SIG-M5 treated with dmso at 0.1 percent for 504 hours (cell line): ENCODE results near the gene ING5.
"Not testable (repeated sequence)": the region's sequence is repeated elsewhere in the genome, so short reads cannot be mapped to it uniquely, and the experiment has no call there.

Experiments
- DNase-seq: peaks from one replicate; lab custom pipeline; 2025; ENCODE audit not compliant: unreplicated experiment; lab: John Stamatoyannopoulos, UW

The ING5 gene

DNA sequence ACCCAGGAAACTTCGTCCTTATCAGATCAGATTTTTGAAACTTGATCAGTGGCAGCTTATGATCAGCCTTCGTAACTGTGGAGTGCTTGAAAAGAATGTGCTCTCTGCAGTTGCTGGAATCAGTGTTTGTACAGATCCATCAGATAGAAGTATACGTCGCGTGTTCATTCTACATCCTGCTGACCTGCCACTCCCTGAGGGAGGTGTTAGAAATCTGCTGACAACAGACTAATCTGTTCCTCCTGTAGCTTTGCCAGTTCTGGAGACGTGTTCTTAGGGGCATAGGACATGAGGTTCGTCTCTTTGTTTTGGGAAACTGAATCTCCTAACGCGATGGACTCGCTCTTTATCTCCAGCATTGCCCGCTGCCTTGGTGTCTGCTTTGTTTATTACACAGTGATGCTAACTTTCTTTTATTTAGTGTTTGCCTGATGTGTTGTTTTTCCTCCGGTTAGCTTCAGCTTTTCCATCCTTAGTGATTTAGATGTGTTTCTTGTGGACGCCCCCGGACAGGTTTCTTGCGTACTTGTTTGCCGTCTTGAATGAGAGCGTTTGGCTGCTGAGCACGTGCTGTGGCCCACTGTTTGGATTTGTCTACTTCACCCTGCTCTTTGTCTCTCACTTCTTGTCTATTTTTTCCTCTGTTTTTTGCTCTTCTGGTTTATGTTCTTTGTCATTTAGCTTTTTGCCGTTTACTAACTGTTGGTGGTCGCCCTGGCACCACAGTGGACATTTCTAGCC lies 57.4 kb downstream of the ING5 start:
- DNase-seq: no peak

DNA sequence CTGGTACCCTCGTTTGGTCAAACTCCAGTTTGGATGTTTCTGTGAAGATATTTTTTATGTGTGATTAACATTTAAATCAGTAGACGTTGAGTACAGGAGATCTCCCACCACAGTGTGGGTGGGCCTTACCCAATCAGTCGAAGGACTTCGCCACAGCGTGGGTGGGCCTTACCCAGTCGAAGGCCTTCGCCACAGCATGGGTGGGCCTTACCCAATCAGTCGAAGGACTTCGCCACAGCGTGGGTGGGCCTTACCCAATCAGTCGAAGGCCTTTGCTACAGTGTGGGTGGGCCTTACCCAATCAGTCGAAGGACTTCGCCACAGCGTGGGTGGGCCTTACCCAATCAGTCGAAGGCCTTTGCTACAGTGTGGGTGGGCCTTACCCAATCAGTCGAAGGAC lies 58.1 kb downstream of the ING5 start:
- DNase-seq: not testable (repeated sequence)

DNA sequence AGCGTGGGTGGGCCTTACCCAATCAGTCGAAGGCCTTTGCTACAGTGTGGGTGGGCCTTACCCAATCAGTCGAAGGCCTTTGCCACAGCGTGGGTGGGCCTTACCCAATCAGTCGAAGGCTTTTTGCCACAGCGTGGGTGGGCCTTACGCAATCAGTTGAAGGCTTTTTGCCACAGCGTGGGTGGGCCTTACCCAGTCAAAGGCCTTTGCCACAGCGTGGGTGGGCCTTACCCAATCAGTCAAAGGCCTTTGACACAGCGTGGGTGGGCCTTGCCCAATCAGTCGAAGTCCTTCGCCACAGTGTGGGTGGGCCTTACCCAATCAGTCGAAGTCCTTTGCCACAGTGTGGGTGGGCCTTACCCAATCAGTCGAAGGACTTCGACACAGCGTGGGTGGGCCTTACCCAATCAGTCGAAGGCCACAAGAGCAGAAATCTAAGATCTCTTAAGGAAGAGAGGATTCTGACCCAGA lies 58.5 kb downstream of the ING5 start:
- no peak for DNase-seq

DNA sequence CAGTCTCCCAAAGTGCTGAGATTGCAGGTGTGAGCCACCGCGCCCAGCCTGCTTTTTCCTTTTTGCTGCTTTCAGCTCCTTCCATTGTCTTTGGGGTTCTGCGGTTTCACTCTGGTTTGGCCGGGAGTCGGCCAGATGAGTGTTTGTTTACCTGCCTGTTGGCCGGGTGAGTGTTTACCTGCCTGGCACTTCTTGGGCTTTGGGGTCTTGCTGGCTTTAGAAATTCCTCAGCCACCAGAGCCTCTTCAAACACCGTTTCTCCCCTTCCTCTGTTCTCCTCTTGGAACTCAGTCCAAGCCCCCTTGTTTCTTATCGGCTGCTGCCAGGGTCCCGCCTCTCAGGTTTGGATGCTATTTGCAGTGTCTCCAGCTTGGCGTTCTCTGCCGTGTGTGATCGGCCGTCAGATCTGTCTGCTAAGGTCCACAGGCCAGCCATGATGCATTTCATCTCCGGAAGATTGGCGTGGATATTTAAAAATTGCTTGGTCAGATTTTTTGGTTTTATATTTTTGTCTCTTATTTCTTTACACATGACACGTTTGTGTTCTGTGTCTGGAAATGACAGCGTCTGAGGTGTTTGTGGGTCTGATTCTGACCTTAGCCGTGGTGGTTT lies 60.6 kb downstream of the ING5 start:
- no peak for DNase-seq

DNA sequence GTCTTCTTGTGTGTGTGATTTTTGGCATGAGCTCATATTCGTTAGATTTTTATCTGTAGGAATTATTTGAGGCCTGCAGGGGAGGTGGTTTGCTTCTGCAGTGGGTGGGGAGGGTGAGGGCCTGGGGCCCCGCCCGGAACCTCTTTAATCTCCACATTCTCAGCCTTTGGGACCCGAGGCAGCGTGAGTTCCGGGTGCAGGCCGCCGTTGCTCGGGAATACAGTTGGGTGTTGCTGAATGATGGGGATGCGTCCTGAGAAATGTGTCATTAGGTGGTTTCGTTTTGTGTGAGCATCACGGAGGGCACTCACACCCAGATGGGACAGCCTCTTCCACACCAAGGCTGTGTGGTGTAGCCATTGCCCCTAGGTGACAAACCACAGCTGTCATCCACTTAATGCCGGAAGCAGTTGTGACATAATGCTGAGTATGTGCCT lies 61.1 kb downstream of the ING5 start:
- no peak for DNase-seq

DNA sequence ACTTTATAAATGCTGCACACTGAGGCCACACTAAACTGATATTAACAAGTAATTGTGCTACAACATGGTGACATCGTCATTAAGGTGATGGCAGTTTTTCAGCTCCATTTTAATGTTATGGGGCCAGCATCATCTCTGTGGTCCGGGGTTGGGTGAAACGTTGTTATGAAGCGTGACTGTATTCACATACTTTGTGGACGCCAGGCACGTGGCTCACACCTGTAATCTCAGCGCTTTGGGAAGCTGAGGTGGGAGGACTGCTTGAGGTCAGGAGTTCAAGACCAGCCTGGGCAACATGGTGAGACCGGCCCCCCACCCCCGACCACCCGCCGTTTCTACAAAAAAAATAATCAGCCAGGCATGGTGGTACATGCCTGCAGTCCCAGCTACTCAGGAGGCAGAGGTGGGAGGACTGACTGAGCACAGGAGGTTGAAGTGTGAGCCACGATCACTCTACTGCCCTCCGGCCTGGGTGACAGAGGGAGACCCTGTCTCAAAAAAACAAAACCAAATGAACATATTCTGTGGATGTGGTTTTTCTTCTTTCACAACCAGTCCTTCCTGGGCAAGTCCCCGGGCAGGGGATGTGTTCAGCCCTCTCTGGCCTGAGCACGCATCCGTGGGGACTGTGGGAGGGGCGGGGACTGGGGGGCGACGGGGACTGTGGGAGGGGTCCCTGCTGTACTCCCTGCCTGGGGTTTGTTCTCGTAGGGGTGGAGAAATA lies 61.9 kb downstream of the ING5 start:
- no peak for DNase-seq

DNA sequence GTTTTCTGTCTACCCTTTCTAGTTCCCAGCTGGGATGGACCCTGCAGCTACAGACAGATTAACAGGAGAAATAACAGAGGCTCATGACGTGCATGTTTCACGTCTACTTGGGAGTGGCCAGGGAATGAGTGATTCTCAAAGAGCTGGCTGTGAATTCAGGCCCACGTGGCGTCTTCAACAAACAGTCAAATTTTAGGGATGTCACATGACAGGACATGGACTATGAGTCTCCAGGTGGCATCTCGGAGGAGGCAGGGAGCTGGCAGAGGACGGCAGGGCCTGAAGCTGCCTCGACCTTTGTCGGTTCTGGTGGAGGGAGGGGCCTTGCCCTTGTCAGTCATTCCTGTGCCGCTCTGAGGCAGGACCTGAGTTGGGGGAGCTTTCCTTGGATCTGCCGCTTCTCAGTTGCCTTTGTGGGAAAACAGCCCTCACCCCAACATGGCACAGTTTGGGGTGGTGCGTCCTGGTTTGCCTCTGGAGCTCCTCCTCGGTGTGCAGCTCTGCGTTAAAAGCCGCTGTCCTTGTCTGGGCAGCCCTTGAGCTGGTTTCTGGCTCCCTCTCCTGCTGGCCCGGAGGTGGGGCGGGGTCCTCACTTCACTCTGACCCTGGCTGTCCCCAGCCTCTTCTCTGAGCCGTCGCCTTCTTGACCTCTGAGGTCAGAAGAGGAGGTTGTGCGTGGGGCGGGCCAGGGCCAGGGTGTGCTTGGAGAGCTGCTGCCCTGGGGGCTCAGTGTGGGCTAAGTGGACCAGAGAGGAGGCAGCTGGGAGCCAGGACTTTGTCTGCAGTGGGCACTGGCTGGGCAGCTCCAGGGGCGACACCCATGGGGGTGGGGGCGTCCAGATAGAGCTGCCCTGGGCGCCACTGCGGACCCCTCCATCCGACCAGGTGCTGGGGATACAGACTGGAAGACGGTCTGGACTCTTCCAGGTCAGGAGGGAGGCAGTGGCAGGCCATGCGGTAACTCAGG lies 62.7 kb downstream of the ING5 start:
- no peak for DNase-seq

DNA sequence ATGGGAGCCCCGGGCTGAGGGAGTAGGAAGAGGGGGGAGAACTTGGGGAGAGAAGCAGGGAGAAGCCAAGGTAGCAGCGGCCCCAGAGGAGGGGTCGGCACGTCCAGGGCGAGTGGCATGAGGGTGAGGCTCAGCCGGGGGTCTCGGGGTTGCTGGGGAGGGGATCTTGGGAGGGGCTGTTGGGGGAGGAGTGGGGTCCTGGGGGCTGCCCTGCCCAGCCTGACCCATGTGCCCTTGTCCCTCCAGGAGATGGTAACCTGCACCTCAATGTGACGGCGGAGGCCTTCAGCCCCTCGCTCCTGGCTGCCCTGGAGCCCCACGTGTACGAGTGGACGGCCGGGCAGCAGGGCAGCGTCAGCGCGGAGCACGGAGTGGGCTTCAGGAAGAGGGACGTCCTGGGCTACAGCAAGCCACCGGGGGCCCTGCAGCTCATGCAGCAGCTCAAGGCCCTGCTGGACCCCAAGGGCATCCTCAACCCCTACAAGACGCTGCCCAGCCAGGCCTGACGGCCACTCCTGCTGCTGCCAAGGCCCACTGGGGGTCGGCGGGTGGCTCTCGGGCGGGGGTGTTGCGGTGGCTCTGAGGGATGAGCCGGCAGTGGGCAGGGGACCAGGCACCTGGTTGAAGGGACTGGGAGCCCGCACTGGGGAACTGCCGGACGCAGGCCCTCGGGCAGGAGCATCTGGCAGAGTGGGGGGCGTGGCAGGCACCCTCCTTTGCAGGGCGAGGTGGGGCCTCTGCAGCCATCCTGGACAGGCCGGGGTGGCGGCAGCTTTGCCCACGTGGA lies 65.8 kb downstream of the ING5 start:
- no peak for DNase-seq

DNA sequence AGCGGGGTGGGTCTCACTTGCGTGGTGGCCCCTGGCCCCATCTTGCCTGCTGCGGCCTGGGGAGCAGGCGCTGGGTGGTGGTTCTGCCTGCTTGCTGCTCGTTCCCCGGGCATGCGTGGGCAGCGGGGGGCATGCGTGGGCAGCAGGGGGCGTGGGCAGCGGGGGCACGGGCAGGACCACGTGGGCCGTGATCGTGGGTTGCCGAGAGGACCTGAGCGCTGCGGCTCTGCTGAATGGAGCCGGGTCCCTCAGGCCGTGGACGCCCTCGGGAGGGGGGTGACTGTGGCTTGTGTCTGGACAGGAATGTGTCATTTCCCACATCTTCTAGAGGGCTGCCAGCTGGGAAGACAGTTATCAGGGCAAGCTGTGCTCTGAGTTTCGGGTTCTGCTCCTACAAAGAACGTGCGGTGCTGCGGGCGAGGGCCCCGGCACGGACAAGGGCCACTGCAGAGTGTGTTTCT lies 66.4 kb downstream of the ING5 start:
- no peak for DNase-seq

DNA sequence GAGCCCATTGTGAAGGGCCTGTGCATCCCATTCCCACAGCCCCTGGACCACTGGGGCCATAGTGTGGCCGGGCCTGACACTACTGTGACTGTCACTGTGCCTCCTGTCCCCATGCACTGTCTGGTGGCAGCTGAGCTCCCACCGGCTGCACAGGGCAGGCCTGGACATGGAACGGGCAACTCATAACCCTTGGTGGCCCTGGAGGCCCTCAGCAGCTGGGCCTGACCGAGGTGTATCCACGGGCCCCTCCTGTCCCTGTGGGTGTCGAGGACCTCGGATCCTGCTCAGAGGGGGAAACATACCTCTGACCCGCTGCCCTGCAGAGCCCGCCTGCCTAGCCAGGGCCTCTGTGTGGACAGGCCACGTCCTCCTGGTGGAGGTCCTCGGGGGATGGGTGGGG lies 67.0 kb downstream of the ING5 start:
- DNase-seq: no peak

DNA sequence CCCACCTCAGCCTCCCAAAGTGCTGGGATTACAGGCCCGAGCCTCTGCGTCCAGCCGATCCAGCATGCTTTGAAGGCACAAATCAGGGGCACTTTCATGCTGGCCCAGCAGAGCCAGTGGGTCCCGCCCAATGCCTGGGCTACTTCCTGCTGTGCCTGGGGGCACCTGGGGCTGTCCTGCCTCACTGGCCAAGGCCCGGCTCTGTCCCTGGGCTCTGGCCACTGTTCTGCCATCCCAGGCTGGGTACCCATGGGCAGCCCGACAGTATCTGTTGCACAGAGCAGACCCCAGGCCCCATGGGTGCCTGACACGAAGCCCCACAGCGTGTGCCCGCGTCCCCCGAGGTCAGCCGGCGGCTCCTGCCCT lies 68.0 kb downstream of the ING5 start:
- DNase-seq: no peak

DNA sequence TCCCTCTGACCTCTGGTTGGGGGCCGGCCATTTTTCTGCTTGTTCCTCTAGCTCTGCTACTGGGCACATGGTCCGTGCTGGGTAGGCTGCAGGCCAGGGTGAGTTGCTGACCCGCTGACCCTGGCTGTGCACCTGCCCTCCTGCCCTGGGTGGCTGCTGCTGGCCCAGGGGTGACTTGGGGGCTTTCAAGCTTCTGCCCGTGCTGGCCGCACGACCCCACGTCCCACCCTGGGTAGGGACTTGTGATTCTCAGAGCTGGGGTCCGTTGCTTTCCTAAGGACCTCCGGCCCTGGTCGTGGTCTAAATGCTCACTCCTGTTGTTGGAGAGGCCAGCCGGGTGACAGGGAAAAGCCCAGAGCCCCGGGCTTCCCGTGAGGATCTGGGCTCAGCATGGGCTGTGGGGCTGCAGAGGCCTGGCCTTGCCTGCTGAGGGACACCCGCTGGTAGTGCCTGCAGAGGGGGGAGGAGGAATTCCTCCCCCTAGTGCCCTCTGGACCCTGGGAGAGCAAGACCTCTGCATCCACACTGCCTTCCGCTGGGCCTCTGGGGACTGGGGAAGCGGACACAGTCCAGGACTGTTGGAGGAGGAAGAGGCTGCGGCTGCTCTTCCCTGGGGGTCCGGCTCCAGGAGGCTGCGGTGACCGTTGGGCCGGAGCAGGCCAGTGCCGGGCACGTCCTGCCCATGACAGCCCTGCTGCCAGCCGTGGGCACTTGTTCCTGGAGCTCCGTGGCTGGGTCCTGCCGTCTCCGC lies 68.5 kb downstream of the ING5 start:
- no peak for DNase-seq

DNA sequence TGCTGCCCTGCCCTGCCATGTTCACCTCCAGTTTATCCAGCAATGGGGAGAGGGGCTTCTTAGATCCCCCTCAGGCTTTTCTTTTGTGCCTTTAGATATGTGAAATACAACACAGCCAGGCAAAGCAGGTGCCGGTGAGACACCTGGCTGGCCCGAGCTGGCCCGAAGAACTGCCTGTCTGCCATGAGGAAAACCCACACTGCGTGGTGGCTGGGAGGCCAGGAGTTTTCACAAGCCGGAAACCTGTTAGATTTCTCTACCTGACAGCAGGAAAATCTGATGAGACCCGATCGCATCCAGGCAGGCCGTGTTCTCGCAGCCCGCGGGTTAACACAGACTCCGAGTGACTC lies 69.1 kb downstream of the ING5 start:
- DNase-seq: no peak

DNA sequence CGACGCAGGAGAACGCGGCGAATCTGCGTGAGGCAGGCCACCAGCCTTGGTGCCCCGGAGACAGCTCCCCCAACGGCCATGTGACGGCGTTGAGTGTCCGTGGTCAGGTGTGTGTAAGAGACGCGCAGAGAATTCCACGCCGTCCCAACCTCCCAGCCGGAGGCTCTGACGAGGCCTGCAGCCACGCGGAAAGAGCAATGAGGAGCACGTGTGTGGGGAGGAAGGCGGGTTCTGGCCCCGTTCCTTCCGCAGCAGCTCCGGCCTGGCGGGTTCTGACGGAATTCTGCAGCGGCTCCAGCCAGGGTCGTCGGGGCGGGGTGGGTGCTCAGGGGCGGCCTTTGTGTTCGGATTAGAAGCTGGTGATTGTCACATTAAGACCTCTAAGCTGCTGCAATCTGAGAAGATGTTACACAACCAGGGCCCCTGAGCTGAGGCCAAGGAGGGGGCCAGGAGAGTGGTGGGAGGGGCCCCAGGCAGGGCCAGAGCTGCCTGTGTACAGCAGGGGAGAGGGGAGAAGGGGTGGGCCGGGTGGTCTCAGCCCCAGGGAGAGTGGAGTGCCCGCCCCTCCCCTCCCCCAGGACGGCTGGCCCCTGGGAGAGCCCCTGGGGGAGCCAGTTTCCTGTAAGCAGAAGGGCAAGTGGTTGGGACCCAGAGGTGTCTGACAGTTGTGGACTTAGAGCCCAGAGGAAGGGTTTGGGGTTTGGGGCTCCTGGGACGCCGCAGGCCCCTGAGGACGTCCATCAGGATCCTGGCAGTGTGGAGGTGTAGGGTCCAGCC lies 69.6 kb downstream of the ING5 start:
- DNase-seq: peak; percentile 31

DNA sequence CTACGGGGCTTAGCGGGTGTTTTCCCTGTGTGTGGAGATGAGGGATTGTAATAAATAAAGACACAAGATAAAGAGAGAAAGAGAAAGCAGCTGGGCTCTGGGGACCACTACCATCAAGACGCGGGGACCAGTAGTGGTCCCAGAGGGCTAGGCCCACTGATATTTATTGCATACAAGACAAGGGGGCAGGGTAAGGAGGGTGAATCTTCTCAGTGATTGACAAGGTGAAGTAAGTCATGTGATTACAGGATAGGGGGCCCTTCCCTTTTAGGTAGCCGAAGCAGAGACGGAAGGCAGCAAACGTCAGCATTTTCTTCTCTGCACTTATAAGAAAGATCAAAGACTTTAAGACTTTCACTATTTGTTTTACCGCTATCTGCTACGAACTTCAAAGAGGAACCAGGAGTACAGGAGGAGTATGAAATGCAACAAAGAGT lies 70.2 kb downstream of the ING5 start:
- DNase-seq: no peak

DNA sequence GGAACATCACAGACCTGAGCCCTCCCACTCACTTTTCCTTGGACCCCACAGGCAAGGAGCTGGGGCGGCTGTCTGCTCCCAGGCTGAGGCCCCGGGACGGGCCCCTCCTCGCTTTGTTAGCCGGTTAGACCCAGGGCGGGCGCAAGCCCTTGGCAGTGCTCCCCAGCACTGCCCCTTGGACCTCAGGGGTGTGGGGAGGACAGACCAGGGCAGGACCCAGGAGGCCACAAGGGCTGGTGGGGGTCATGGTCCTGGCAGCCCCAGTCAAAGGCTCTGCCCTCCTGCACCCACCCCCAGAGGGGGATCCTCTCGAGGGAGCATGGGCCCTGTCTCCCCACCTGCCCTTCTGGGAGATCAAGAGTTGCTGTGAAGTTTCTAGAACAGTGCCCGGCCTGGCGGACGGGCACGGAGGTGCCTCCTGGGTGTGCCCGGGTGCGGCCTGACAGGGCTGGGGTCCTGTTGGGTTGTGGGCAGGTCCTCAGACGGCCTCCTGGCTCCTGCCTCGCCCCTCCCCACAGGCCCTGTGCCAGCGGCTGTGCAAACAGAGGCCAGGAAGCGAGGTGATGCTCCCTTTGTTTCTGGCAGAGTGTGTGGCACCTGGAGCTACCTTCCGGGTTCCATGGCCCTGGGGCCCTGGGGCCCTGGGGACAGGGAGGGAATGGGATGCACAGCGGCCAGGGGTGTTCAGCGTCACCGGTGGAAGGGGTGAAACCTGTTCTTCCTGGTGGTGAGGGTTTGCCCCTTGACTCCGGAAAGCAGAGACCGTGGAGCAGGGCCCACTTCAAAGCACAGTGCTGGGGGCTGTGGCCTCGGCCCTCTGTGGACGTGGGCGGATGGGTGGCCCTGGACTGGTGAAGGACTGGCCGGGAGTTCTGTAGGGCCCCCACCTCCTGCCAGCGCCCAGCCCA lies 71.9 kb downstream of the ING5 start:
- DNase-seq: peak; percentile 15

DNA sequence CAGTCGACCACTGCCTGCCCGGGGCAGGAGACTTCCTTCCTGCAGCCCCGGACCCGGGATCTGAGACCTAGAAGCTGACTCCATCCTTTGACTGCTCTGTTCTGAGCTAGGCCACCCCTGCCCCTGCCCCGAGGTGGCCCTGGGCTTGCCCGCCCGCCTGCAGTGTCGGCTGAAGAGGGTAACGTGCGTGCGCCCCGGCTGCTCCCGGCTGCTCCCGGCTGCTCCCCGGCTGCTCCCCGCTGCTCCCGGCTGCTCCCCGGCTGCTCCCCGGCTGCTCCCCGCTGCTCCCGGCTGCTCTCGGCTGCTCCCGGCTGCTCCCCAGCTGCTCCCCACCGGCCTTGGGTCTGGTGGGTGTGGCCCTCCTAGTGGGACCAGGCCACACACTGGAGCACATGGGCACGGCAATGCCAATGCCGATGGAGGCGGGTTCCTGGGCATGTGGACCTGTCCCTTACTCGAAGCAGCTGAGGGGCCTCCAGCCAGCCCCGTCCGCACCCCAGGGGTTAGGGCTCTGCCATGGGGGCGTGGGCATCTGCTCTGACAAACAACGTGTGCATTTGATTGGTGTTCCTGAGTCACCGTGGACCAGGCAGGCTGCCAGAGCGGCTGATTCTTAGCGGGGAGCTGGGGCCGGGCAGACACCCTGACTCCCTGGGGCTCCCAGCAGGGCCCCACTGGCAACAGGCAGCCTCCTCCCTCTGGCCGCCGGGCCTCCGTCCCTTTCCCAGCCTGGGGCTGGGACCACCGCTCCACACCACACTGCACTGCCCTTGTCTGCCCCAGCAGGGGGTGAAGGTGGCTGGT lies 72.8 kb downstream of the ING5 start:
- DNase-seq: no peak
